K562 (cell line): Measurements from ENCODE around the gene GRAMD2A. TPM values are rescaled to one million over a fixed set of nuclear protein-coding genes. Genes with fewer than 3 reads are reported as not detected.

ENCODE experiments used
- BACH1 ChIP-seq: fragments of 200-800 bp; sonication (Bioruptor generic); IDR thresholded peaks from 2 replicates; pipeline ENCODE4 v1.6.1; 2016; ENCODE audit warnings: missing genetic modification characterization, missing compliant biosample characterization
- EGR1 ChIP-seq: fragments of 450-650 bp; conservative IDR thresholded peaks from 2 replicates; pipeline ENCODE4 v1.6.1; 2017; ENCODE audit warnings: mild to moderate bottlenecking
- FOXA3 ChIP-seq, 2 experiments: fragments of 450-650 bp in 1 of 2; sonication (generic) in 1 of 2; formaldehyde crosslinking; IDR thresholded peaks in 1 of 2; conservative IDR thresholded peaks in 1 of 2; 2 replicates each; pipeline versions ENCODE4 v1.4.0 to v1.8.0; 2020 to 2022; ENCODE audit warnings: mild to moderate bottlenecking in 2 of 2, missing genetic modification reagents in 1 of 2
- MAZ ChIP-seq, 2 experiments: fragments of 450-650 bp in 1 of 2; sonication (generic) in 1 of 2; formaldehyde crosslinking; IDR thresholded peaks in 1 of 2; conservative IDR thresholded peaks in 1 of 2; 2 replicates each; pipeline versions ENCODE4 v1.4.0 to v1.5.0; 2020; ENCODE audit warnings: mild to moderate bottlenecking in 1 of 2, missing genetic modification reagents in 1 of 2
- NCOA6 ChIP-seq: fragments of 450-650 bp; IDR thresholded peaks from 2 replicates; pipeline ENCODE4 v1.6.1; 2017; ENCODE audit warnings: mild to moderate bottlenecking
- NR2C1 ChIP-seq, 2 experiments: fragments of 450-650 bp; IDR thresholded peaks; 2 replicates each; pipeline ENCODE4 v1.6.1; 2017; ENCODE audit warnings: mild to moderate bottlenecking in 2 of 2, antibody characterized with exemption in 1 of 2, inconsistent platforms in 1 of 2, missing compliant biosample characterization in 1 of 2, missing genetic modification characterization in 1 of 2
- NR3C1 ChIP-seq: sonication (generic); formaldehyde crosslinking; IDR thresholded peaks from 2 replicates; pipeline ENCODE4 v1.8.1; 2022; ENCODE audit warnings: missing genetic modification reagents
- PYGO2 ChIP-seq: fragments of 450-650 bp; IDR thresholded peaks from 2 replicates; pipeline ENCODE4 v1.6.1; 2016; ENCODE audit warnings: mild to moderate bottlenecking, missing genetic modification characterization, moderate library complexity, missing compliant biosample characterization
- RCOR1 ChIP-seq, 2 experiments: IDR thresholded peaks; 2 replicates each; pipeline ENCODE4 v1.6.1; 2012; ENCODE audit warnings: low read depth in 2 of 2, low read length in 2 of 2, borderline replicate concordance in 1 of 2, improper control_type of control experiment in 1 of 2
- SIRT6 ChIP-seq: IDR thresholded peaks from one replicate; pipeline ENCODE4 v1.6.1; 2012; ENCODE audit warnings: low read depth, mild to moderate bottlenecking, control low read depth, inconsistent platforms, low read length, moderate library complexity
- SMARCA4 ChIP-seq: fragments of 450-650 bp; IDR thresholded peaks from 2 replicates; pipeline ENCODE4 v1.6.1; 2016
- TCF3 ChIP-seq: sonication (generic); formaldehyde crosslinking; IDR thresholded peaks from 2 replicates; pipeline ENCODE4 v1.4.0; 2020; ENCODE audit warnings: mild to moderate bottlenecking, missing genetic modification reagents
- U2AF1 ChIP-seq: fragments of 200-400 bp; formaldehyde crosslinking; optimal IDR thresholded peaks from 2 replicates; pipeline ENCODE3; 2017; ENCODE audit warnings: mild to moderate bottlenecking, low read depth, low read length, moderate library complexity
- WHSC1 ChIP-seq: IDR thresholded peaks from one replicate; pipeline ENCODE4 v1.6.1; 2012; ENCODE audit warnings: low read length, control low read depth, inconsistent platforms
- YBX1 ChIP-seq: fragments of 450-650 bp; IDR thresholded peaks from 2 replicates; pipeline ENCODE4 v1.7.1; 2016; ENCODE audit warnings: mild to moderate bottlenecking
- ZBTB26 ChIP-seq: fragments of 450-650 bp; formaldehyde crosslinking; IDR thresholded peaks from 2 replicates; pipeline ENCODE4 v1.4.0; 2022; ENCODE audit warnings: missing genetic modification characterization
- ZBTB34 ChIP-seq: fragments of 250-450 bp; sonication (Bioruptor Pico); IDR thresholded peaks from 2 replicates; pipeline ENCODE4 v1.8.0; 2021; ENCODE audit warnings: mild to moderate bottlenecking, moderate library complexity
- ZC3H11A ChIP-seq: IDR thresholded peaks from 2 replicates; pipeline ENCODE4 v1.6.1; 2012; ENCODE audit warnings: low read depth, low read length, improper control_type of control experiment
- ZNF212 ChIP-seq: fragments of 450-650 bp; formaldehyde crosslinking; IDR thresholded peaks from 2 replicates; pipeline ENCODE4 v1.4.0; 2020; ENCODE audit warnings: mild to moderate bottlenecking
- ZNF253 ChIP-seq: fragments of 250-450 bp; sonication (Bioruptor Pico); conservative IDR thresholded peaks from 2 replicates; pipeline ENCODE4 v1.6.1; 2021; ENCODE audit warnings: mild to moderate bottlenecking
- ZNF586 ChIP-seq: fragments of 450-650 bp; formaldehyde crosslinking; conservative IDR thresholded peaks from 2 replicates; pipeline ENCODE4 v1.4.0; 2020; ENCODE audit warnings: mild to moderate bottlenecking, moderate library complexity
- polyA plus RNA-seq, 8 experiments: library from polyadenylated mRNA; depleted of rRNA in 4 of 8; stranded (reverse) in 5 of 8; unstranded in 3 of 8; fragments of >200 nt; fragmentation: Nextera tagmentation in 2 of 8; fragmentation: Illumina TruSeq in 1 of 8; extraction: Ambion mirVana in 2 of 8; extraction: Trizol in 1 of 8; gene quantifications; 2 replicates each; pipeline versions ENCODE4 v1.2.1 to v1.2.3, GENCODE V29; 2011 to 2014; ENCODE audit warnings: inconsistent platforms in 1 of 8, missing spikeins in 1 of 8
- total RNA-seq, 7 experiments: library from RNA; depleted of rRNA in 6 of 7; stranded (reverse); fragments of >200 nt in 6 of 7; fragmentation: Illumina TruSeq in 2 of 7; extraction: Trizol in 2 of 7; gene quantifications; 2 replicates each; pipeline versions ENCODE4 v1.2.1 to v1.2.3, GENCODE V29; 2011 to 2021; ENCODE audit warnings: low replicate concordance in 1 of 7
- TF ChIP-seq, protein P1 (sequence below): fragments of 450-650 bp; IDR thresholded peaks from 2 replicates; pipeline ENCODE4 v1.6.1; 2017; ENCODE audit warnings: antibody characterized with exemption, mild to moderate bottlenecking

GRAMD2A gene
- total and polyA plus RNA-seq, 9 of the 15 experiments (the other 6 are each of a cell fraction or from before 2014, with no cell fraction given), result 0.08 to 0.22 TPM; not detected in 7

- no peak for TF ChIP-seq SIRT6
- no peak for TF ChIP-seq SMARCA4
- no peak for TF ChIP-seq NCOA6
- no peak for TF ChIP-seq U2AF1
- TF ChIP-seq, protein P1, sequence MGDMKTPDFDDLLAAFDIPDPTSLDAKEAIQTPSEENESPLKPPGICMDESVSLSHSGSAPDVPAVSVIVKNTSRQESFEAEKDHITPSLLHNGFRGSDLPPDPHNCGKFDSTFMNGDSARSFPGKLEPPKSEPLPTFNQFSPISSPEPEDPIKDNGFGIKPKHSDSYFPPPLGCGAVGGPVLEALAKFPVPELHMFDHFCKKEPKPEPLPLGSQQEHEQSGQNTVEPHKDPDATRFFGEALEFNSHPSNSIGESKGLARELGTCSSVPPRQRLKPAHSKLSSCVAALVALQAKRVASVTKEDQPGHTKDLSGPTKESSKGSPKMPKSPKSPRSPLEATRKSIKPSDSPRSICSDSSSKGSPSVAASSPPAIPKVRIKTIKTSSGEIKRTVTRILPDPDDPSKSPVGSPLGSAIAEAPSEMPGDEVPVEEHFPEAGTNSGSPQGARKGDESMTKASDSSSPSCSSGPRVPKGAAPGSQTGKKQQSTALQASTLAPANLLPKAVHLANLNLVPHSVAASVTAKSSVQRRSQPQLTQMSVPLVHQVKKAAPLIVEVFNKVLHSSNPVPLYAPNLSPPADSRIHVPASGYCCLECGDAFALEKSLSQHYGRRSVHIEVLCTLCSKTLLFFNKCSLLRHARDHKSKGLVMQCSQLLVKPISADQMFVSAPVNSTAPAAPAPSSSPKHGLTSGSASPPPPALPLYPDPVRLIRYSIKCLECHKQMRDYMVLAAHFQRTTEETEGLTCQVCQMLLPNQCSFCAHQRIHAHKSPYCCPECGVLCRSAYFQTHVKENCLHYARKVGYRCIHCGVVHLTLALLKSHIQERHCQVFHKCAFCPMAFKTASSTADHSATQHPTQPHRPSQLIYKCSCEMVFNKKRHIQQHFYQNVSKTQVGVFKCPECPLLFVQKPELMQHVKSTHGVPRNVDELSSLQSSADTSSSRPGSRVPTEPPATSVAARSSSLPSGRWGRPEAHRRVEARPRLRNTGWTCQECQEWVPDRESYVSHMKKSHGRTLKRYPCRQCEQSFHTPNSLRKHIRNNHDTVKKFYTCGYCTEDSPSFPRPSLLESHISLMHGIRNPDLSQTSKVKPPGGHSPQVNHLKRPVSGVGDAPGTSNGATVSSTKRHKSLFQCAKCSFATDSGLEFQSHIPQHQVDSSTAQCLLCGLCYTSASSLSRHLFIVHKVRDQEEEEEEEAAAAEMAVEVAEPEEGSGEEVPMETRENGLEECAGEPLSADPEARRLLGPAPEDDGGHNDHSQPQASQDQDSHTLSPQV, result no peak
- TF ChIP-seq WHSC1, result no peak
- TF ChIP-seq EGR1, result peak; percentile 95
- TF ChIP-seq NR2C1 (IDR thresholded peaks at IDR 0.05), result no peak
- TF ChIP-seq NR2C1 (tag; IDR thresholded peaks at IDR 0.05), result no peak
- no peak for TF ChIP-seq FOXA3 (CRISPR knock-in tag; conservative IDR thresholded peaks at IDR 0.05 in 1 of 2, IDR thresholded peaks at IDR 0.05 in 1 of 2)
- TF ChIP-seq ZNF253 (CRISPR knock-in tag), result no peak
- no peak for TF ChIP-seq ZBTB34
- TF ChIP-seq BACH1 (tag), result no peak
- TF ChIP-seq YBX1, result no peak
- TF ChIP-seq ZNF212 (CRISPR knock-in tag), result no peak
- no peak for TF ChIP-seq ZNF586
- no peak for TF ChIP-seq ZBTB26
- no peak for TF ChIP-seq RCOR1 (IDR thresholded peaks at IDR 0.05; ENCODE audit: borderline replicate concordance in 1 of 2, low read depth in 2 of 2, low read length in 2 of 2)
- no peak for TF ChIP-seq NR3C1 (CRISPR knock-in tag)
- no peak for TF ChIP-seq PYGO2 (tag)
- no peak for TF ChIP-seq ZC3H11A
- no peak for TF ChIP-seq TCF3 (CRISPR knock-in tag)
- peak; percentile 32 to 66 for TF ChIP-seq MAZ (CRISPR knock-in tag; conservative IDR thresholded peaks at IDR 0.05 in 1 of 2, IDR thresholded peaks at IDR 0.05 in 1 of 2)
Measured at GRCh38 chr15:72118017-72118978, 79.3 kb downstream of the GRAMD2A start, which contains the start of the genes MYO9A and SENP8 (continued).
